Thyroid gland (tissue), 4 donors: Measurements from ENCODE around the gene PAFAH2. TPM values are rescaled to one million over a fixed set of nuclear protein-coding genes. Genes with fewer than 3 reads are reported as not detected.
"Not testable (repeated sequence)": the region's sequence is repeated elsewhere in the genome, so short reads cannot be mapped to it uniquely, and the experiment has no call there.

Experiments
- DNase-seq, 2 donors: peaks; one replicate each; pipeline ENCODE4 v3.0.0-alpha.2; 2019
- H3K27ac ChIP-seq, 3 donors: fragments of 200-600 bp; sonication (generic); 1 replicate in 2 of 3; 2 replicates in 1 of 3; pipeline ENCODE4 v1.5.1; 2016 to 2019; ENCODE audit warnings: mild to moderate bottlenecking in 1 of 3, moderate library complexity in 1 of 3
- H3K27me3 ChIP-seq: fragments of 200-600 bp; sonication (generic); one replicate; pipeline ENCODE4 v1.5.1; 2019
- H3K36me3 ChIP-seq, 2 donors: fragments of 200-600 bp; sonication (generic); one replicate each; pipeline ENCODE4 v1.5.1; 2016 to 2019
- H3K4me1 ChIP-seq, 2 donors: fragments of 200-600 bp; sonication (generic); one replicate each; pipeline ENCODE4 v1.5.1; 2017 to 2019
- H3K4me3 ChIP-seq, 3 donors: fragments of 200-600 bp; sonication (generic); replicated peaks in 1 of 3; 1 replicate in 2 of 3; 2 replicates in 1 of 3; pipeline ENCODE4 v1.5.1; 2016; ENCODE audit warnings: mild to moderate bottlenecking in 1 of 3
- H3K9me3 ChIP-seq: fragments of 200-600 bp; sonication (generic); one replicate; pipeline ENCODE4 v1.5.1; 2017
- POLR2A ChIP-seq, 2 donors: fragments of 450-650 bp; IDR thresholded peaks; one replicate each; pipeline ENCODE4 v1.6.1; 2017; ENCODE audit warnings: antibody characterized with exemption in 2 of 2, mild to moderate bottlenecking in 2 of 2, moderate library complexity in 1 of 2
- WGBS, 2 donors: methylation state at CpG; one replicate each; pipeline ENCODE4 v1.1.5; 2017; 5-methylcytosine and 5-hydroxymethylcytosine counted together
- intact Hi-C: fragments of 100-400 bp; cut with DNase I; formaldehyde crosslinking; loops from one replicate; pipeline ENCODE4 v1.15.1; 2023
- total RNA-seq, 4 donors: library from RNA; depleted of rRNA; stranded (reverse); fragments of >200 nt; gene quantifications; one replicate each; pipeline ENCODE4 v1.2.3, GENCODE V29; 2016
- TF ChIP-seq, protein P1 (sequence below), 6 experiments: fragments of 200-600 bp in 3 of 6; fragments of 450-650 bp in 3 of 6; sonication (generic) in 3 of 6; IDR thresholded peaks; one replicate each; pipeline ENCODE4 v1.5.1; 2016 to 2019; ENCODE audit warnings: antibody characterized with exemption in 6 of 6, mild to moderate bottlenecking in 2 of 6, inconsistent platforms in 1 of 6, moderate library complexity in 1 of 6

The PAFAH2 gene
- total RNA-seq, 4 donors from 2014 or later, result 22.5 to 35.4 (median 30.7) TPM

- DNase-seq, result no peak
- H3K27me3 ChIP-seq, result no peaks in the 10 kb centered on the region
- H3K36me3 ChIP-seq, result no peaks in the 10 kb centered on the region
- TF ChIP-seq POLR2A (IDR thresholded peaks at IDR 0.05), result no peak
- TF ChIP-seq, protein P1, sequence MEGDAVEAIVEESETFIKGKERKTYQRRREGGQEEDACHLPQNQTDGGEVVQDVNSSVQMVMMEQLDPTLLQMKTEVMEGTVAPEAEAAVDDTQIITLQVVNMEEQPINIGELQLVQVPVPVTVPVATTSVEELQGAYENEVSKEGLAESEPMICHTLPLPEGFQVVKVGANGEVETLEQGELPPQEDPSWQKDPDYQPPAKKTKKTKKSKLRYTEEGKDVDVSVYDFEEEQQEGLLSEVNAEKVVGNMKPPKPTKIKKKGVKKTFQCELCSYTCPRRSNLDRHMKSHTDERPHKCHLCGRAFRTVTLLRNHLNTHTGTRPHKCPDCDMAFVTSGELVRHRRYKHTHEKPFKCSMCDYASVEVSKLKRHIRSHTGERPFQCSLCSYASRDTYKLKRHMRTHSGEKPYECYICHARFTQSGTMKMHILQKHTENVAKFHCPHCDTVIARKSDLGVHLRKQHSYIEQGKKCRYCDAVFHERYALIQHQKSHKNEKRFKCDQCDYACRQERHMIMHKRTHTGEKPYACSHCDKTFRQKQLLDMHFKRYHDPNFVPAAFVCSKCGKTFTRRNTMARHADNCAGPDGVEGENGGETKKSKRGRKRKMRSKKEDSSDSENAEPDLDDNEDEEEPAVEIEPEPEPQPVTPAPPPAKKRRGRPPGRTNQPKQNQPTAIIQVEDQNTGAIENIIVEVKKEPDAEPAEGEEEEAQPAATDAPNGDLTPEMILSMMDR (IDR thresholded peaks at IDR 0.05), result no peak
- H3K27ac ChIP-seq, result no peak overlapping the region
- intact Hi-C loops, result no loop called here
- H3K4me3 ChIP-seq, result no peak overlapping the region
- 85 to 88% methylated on average over 4 of the region's 4 CpGs for WGBS, 2 donors
- no peaks in the 10 kb centered on the region for H3K9me3 ChIP-seq
- H3K4me1 ChIP-seq, result no peaks in the 10 kb centered on the region
These were observed 49.2 kb downstream of the PAFAH2 start for GRCh38 chr1:25948641-25949040.

- 92 to 97% methylated on average over 2 of the region's 2 CpGs for WGBS, 2 donors
- intact Hi-C loops, result no loop called here
- H3K9me3 ChIP-seq, result no peaks in the 10 kb centered on the region
- H3K36me3 ChIP-seq, result no peaks in the 10 kb centered on the region
- TF ChIP-seq, protein P1 (IDR thresholded peaks at IDR 0.05), result no peak
- TF ChIP-seq POLR2A (IDR thresholded peaks at IDR 0.05), result no peak
- no peak overlapping the region for H3K27ac ChIP-seq
- no peak overlapping the region for H3K4me3 ChIP-seq
- H3K4me1 ChIP-seq, result no peaks in the 10 kb centered on the region
- H3K27me3 ChIP-seq, result no peaks in the 10 kb centered on the region
- no peak for DNase-seq
These were observed 50.8 kb downstream of the PAFAH2 start for GRCh38 chr1:25947027-25947426.

GRCh38 chr1:25945761-25946160, 52.1 kb downstream of the PAFAH2 start:
- H3K27me3 ChIP-seq, result no peaks in the 10 kb centered on the region
- TF ChIP-seq POLR2A (IDR thresholded peaks at IDR 0.05), result no peak
- TF ChIP-seq, protein P1 (IDR thresholded peaks at IDR 0.05), result no peak
- no peaks in the 10 kb centered on the region for H3K4me1 ChIP-seq
- 84 to 88% methylated on average over 5 of the region's 5 CpGs for WGBS, 2 donors
- DNase-seq, result no peak
- H3K4me3 ChIP-seq, result no peak overlapping the region
- intact Hi-C loops, result no loop called here
- no peaks in the 10 kb centered on the region for H3K9me3 ChIP-seq
- no peak overlapping the region for H3K27ac ChIP-seq
- no peaks in the 10 kb centered on the region for H3K36me3 ChIP-seq

- TF ChIP-seq POLR2A (IDR thresholded peaks at IDR 0.05), result no peak
- TF ChIP-seq, protein P1 (IDR thresholded peaks at IDR 0.05), result no peak
- Histone ChIP-seq H3K4me3 (no peak overlapping the region), H3K27ac (no peak overlapping the region), H3K4me1 (no peaks in the 10 kb centered on the region), H3K27me3 (no peaks in the 10 kb centered on the region), H3K36me3 (no peaks in the 10 kb centered on the region), H3K9me3 (no peaks in the 10 kb centered on the region)
- 87 to 91% methylated on average over 3 of the region's 3 CpGs for WGBS, 2 donors
- no peak for DNase-seq
- intact Hi-C loops, result no loop called here
These were observed 52.9 kb downstream of the PAFAH2 start for GRCh38 chr1:25944986-25945385.

DNA sequence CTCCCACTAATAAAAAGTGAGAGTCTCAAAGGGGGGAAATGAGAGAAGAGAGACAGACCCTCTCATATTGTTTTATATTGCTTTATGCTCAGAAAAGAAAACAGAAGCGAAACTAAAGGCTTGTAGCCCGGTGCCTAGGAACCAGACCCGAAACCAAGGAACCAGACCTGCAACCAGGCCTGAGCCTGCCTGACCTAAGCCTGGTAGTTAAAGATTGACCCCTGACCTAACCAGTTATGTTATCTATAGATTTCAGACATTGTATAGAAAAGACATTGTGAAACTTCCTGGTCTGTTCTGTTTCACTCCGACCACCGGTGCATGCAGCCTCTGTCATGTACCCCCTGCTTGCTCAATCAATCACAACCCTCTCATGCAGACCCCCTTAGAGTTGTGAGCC, 54.4 kb downstream of the PAFAH2 start:
- H3K27ac ChIP-seq, H3K4me3 ChIP-seq, DNase-seq, intact Hi-C loops, H3K4me1 ChIP-seq, H3K9me3 ChIP-seq, H3K36me3 ChIP-seq, H3K27me3 ChIP-seq: not testable (repeated sequence)
- WGBS, 2 donors, result 81 to 82% methylated on average over 5 of the region's 5 CpGs

- TF ChIP-seq, protein P1 (IDR thresholded peaks at IDR 0.05), result no peak
- TF ChIP-seq POLR2A (IDR thresholded peaks at IDR 0.05), result no peak
- Histone ChIP-seq H3K27ac (no peak overlapping the region), H3K4me1 (no peaks in the 10 kb centered on the region), H3K36me3 (no peaks in the 10 kb centered on the region), H3K9me3 (no peaks in the 10 kb centered on the region), H3K4me3 (no peak overlapping the region), H3K27me3 (no peaks in the 10 kb centered on the region)
- DNase-seq, result no peak
- 68 to 79% methylated on average over 4 of the region's 4 CpGs for WGBS, 2 donors
- intact Hi-C loops, result no loop called here
These were observed 60.9 kb downstream of the PAFAH2 start for GRCh38 chr1:25936947-25937346.
